Fibroblast of skin of left biceps (primary cell): ENCODE measurements around the gene MYL4.
"Not testable (repeated sequence)": the region's sequence is repeated elsewhere in the genome, so short reads cannot be mapped to it uniquely, and the experiment has no call there.

ENCODE experiments used
- DNase-seq, 2 experiments: peaks; one replicate each; pipeline ENCODE4 v3.0.0-alpha.2; 2013; ENCODE audit warnings: low read depth in 2 of 2

Gene MYL4

GRCh38 chr17:47193931-47194511, 15.1 kb upstream of the MYL4 start:
- no peak for DNase-seq

DNA sequence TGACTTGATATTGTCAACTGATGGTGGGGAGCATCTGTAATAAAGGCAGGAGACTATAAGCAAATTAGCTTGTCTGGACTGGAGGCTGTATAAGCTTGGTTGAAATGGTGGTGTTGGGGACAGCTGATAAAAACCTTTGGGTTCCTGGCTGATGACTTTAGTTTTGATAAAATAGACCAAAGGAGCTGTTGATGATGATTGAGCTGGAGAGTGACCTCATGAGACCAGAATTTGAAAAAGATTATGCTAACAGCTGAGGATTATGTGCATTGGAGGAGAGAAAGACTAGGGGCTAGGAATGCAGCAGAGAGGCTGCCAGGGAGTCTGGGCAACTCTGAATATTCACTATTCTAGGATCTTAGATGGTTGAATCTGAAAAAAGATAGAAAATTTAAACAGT, 11.3 kb upstream of the MYL4 start:
- DNase-seq: no peak

GRCh38 chr17:47199627-47200324, 9.4 kb upstream of the MYL4 start:
- DNase-seq: no peak

DNA sequence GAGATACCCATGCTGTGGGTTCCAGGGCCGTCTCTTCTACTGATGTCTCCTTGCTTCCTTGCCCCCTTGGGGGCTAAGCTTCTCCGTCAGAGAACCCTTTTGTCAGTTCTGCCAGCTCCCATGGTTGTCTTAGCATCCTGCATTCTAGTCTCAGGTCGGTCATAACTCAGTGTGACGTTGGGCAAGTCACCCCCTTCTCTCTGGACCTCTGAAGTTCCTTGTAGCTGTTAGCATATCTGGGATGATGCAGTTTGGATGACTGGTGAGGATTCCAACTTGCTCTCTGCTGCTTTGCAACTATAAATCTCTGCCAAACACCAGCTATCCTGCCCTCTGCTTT, 8.9 kb upstream of the MYL4 start:
- DNase-seq: no peak

GRCh38 chr17:47201166-47201565, 8.0 kb upstream of the MYL4 start:
- DNase-seq: no peak

- DNase-seq: no peak
These were observed 5.0 kb upstream of the MYL4 start for GRCh38 chr17:47203984-47204721.

DNA sequence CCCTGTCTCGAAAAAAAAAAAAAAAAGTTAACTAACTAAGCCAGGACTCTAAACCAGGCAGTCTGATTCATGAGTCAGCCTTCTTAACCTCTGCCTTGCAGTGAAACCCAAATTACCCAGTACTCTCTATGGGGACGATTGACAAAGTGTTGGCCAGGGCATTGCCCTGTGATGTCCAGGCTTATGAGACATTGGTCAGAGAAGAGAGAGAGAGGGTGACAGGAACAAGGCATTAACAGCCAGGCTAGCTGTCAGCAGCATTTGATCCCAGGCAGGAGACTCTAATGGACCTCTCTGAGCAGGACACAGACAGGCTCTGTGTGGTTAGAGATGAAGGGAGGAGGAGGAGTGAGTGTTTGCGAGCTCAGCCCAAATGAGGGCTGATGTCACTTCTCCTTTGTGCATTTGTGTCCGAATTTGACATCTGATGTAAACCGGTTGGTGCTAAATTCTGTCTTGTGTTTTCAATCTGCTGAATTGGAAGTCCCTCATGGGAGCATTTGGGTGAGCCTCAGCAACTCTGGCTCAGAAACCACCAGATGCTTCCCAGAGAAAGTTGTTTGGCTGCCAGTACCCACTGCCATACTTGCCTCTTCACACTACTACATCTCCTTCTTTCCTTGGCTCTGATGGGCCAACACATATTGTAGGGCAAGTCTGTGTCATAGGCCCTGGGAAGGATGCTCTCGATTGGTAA, 4.3 kb upstream of the MYL4 start:
- DNase-seq: no peak

DNA sequence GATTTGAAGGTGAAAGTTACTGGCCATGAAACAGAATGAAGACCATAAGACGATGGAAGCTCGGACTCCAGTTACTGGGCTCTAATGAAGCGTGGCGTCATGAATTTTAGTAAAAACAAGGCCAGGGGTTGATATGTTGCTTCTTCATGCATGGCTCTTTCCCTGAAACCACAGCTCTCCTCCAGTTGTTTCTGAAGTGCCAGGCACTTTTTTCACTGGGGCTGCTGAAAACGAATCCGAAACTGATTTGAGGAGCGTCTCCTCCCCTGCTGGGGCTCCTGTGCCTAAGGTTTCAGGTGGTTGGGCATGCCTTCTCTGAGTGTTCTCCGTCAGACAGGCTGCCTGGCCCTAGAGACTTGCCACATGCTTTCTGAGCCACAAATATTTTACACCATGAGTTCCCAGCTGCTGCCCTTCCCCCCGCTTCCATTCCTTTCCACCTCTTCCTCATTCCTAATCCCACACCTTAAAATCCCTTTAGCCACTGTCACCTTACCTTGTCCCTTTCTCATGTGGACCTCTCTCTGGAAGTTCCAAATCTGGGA, 3.7 kb upstream of the MYL4 start:
- peak; percentile 69 to 76 for DNase-seq

DNA sequence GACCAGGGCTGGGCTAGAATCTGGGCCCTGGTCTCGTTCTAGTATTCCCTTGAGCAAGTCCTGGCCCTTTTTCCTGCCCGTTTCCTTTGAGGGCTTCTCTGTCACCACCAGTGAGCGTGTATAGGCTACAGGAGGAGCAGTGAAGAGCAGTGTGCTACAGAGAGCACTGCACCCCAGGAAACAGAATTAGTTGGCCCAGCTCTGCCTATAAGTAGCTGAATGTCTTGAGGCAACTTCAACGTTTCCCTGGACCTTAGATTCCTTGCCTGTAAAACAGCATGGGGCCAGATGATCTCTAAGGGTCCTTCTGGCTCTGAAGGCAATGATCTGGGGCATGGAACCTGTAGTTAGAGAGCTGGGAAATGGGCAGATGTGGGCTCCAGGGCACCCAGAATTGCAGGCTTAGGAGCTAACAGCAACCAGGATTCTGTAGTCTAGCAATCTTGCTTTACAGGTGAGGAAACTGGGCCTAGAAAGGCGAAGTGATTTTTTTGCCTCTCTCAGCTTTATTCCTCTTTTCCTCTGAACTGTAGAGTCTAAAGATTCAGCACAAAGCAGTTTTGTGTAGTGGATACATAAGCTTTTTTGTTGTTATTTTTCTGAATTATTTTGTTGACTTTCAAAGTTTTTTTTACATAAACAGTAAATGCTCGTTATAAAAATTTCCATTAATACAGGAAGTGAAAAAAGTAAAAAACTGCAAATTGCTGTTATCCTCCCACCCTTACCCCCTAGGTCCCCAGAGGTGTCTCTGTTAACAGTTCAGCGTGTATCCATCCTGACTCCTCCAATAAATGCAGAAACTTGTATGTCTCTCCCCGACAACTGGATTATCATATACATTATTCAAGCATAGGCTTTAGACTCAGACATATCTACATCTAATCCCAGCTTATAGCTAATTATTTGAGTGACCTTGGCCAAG, 1.7 kb upstream of the MYL4 start:
- no peak for DNase-seq

GRCh38 chr17:47209499-47209898, 351 bp downstream of the MYL4 start:
- no peak for DNase-seq

- DNase-seq: no peak
These were observed 957 bp downstream of the MYL4 start for GRCh38 chr17:47210105-47210504.

- no peak for DNase-seq
These were observed 1.6 kb downstream of the MYL4 start for GRCh38 chr17:47210779-47211178.

DNA sequence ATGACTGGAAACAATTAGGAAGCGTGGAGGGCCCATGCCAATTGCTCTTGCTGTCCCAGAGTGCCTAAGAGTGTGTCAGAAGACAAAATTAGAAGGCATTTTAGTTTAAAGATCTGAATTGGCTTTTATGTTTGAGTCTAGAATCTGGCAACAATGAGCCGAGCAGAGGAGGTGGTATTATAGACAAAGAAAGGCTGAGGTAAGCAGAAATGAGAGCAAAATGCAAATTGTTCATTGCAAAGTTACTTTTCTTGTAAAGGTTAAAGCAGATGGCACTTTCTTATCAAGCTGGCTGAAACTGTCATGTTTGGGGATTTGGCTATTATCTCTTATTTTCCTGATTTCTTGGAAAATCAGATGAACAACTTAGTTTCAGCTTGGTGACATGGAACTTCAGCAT, 3.3 kb downstream of the MYL4 start:
- DNase-seq: no peak

GRCh38 chr17:47213540-47213939, 4.4 kb downstream of the MYL4 start:
- DNase-seq: no peak

- no peak for DNase-seq
These were observed 5.8 kb downstream of the MYL4 start for GRCh38 chr17:47214931-47215330.

DNA sequence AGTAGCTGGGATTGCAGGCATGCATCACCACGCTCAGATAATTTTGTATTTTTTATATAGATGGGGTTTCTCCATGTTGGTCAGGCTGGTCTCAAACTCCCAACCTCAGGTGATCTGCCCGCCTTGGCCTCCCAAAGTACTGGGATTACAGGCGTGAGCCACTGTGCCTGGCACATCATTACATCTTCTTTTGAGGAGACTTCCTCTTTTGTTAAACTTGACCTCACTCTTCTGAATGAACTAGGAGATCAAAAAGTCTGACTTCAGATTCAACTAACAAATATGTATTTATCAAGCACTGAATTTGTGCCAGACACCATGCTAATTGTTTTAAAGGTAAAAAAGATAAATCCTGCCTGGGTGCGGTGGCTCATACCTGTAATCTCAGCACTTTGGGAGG, 7.7 kb downstream of the MYL4 start:
- not testable (repeated sequence) for DNase-seq

DNA sequence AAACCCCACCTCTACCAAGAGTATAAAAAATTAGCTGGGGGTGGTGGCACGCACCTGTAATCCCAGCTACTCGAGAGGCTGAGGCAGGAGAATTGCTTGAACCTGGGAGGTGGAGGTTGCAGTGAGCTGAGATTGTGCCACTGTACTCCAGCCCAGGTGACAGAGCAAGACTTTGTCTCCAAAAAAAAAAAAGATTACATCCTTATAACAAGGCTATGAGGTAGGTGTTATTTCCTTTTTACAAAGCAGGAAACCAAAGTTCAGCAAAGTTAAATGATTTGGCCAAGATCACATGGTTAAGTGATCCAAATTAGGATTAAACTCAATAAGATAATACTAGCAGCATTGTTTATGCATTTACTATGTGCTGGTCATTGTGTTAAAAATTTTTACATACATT, 8.1 kb downstream of the MYL4 start:
- not testable (repeated sequence) for DNase-seq

DNA sequence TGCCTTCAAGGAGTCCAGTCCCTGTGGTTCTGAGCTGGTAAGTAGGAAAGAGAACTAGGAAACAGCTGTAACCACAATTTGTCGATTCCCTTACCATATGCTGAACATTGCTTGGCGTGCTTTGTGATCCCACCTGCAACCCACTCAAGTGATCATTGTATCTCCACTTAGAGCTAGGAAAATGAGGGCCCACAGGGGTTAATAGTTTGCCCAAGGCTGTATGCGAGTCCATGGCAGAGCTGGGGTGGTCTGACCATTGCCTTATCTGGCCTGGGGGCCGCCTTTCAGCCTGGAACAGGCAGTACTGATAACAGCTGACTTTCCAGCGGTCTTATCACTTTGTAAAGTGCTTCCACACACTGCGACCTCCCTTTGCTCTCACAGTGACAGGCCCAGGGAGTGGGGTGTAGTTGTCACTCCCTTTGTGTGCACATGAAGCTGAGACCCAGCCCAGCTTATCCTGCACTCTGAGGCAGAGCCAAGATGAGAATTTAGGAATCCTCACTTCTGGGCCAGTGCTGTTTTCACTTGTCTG, 9.8 kb downstream of the MYL4 start:
- no peak for DNase-seq

DNA sequence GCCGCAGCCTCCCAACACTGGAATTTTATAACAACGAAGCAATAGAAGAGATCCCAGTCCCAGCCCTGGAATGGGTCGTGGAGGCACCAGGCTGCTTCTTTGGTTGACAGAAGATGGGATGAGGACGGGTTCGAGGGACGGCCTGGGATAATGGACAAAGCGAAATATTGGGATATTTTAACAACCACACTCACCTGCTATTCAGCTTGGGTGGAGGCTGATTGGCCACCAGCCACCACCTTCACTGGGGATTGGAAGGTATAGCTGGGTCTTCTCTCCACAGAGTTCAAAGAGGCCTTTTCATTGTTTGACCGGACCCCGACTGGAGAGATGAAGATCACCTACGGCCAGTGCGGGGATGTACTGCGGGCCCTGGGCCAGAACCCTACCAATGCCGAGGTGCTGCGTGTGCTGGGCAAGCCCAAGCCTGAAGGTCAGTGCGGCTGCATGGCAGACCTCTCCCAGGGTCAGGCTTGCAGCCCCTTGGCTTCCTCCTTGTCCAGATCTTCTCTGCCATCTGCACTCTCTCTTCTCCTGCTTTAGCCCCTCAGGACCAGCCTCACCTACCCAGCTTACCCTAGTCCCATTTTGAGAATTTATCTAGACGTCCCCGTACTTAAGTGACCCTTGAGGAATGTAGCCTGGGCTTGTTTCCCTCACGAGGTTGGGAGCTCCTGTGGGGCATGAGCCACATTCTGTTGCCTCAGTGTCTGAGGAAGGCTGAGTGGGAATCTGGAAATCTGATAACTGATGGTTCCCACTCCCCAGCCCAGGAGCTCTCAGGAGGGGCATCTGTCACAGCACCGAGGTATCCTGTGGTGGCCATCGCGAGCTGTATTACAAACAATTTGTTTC, 10.7 kb downstream of the MYL4 start:
- no peak for DNase-seq

GRCh38 chr17:47220531-47220999, 11.4 kb downstream of the MYL4 start:
- DNase-seq: no peak
